C4-2B (cell line): Measurements from ENCODE around the gene UNC119.
A peak's percentile ranks its signal among the peaks of the same experiment; 100 is the strongest.

Experiments
- H3K27ac ChIP-seq: fragments of 450-650 bp; 2 replicates; pipeline ENCODE4 v1.5.1; 2017
- ZFX ChIP-seq: fragments of 450-650 bp; IDR thresholded peaks from 2 replicates; pipeline ENCODE4 v1.6.1; 2017
- TF ChIP-seq, protein P1 (sequence below): fragments of 450-650 bp; conservative IDR thresholded peaks from 2 replicates; pipeline ENCODE4 v1.5.1; 2017; ENCODE audit warnings: mild to moderate bottlenecking

UNC119 gene

DNA sequence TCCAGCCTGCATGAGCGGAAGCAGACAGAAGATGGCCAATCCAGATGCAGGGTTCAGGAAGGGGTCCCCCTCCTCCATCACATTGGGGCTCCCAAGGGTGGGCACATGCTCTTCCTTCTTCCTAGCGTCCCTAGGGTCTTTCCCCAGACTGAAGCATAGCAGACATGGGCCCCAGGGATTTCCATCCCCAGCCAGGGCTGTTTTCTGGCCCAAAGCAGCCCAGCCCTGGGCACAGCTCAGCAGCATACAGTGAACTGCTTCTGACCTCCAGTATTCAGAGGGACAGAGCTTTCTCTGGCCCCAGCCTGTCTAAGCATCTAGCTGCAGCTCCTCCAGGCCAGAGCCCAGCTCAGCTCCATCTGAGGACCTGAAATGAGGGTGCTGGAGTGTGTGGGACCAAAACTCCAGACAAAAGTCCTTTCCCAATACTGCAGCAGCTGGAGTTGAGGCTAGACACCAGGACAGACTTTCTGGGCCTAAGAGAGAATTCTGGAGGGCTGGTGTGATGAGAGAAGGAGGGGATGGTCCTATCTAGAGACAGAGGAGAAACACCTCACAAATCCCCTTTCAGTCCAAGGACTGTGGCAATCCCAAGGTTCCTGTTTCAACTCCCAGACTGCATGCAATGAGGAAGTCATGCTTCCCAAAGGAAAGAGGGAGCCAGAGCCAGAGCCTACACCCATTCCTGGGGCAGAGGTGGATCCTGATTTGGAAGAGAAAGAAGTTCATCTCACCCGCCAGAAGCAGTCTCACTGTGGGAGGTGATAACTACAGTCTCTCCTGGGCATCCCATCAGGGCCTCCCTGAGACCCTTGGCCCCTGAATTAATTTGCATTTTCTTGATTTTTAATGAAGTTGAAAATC is 50.8 kb downstream of the UNC119 start:
- no peak overlapping the region for H3K27ac ChIP-seq
- no peak for TF ChIP-seq ZFX
- TF ChIP-seq, protein P1, sequence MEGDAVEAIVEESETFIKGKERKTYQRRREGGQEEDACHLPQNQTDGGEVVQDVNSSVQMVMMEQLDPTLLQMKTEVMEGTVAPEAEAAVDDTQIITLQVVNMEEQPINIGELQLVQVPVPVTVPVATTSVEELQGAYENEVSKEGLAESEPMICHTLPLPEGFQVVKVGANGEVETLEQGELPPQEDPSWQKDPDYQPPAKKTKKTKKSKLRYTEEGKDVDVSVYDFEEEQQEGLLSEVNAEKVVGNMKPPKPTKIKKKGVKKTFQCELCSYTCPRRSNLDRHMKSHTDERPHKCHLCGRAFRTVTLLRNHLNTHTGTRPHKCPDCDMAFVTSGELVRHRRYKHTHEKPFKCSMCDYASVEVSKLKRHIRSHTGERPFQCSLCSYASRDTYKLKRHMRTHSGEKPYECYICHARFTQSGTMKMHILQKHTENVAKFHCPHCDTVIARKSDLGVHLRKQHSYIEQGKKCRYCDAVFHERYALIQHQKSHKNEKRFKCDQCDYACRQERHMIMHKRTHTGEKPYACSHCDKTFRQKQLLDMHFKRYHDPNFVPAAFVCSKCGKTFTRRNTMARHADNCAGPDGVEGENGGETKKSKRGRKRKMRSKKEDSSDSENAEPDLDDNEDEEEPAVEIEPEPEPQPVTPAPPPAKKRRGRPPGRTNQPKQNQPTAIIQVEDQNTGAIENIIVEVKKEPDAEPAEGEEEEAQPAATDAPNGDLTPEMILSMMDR, result no peak

DNA sequence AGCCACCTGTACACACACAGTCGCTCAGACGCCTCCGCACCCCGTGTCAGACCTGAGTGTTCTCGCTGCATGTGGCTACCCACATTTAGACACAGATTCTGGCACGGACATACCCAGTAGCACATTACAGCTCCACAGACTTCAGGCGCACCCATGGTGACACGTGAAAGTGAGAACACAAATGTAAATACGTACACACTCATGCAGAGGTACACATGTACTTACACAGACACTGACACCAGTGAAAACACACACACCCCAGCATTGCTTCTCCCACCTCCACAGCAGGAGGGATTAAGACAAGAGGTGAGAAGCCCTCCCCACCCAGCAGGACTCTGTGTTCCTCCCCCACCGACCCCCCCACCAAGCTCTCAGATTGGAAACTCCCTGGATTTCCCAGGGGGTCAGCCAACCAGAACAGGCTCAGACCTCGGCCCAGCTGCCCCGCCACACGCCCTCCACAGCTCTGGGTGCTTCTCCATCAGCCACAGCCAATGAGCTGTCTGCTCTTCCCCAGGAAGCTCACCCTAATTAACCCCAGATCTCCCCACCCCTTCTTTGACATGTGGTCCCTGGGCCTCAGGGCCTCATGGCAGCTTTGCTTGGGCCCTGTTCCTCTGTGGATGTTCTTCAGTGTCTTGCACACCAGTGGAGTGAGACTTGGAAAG is 51.6 kb downstream of the UNC119 start:
- H3K27ac ChIP-seq, result no peak overlapping the region
- TF ChIP-seq, protein P1, result no peak
- no peak for TF ChIP-seq ZFX

DNA sequence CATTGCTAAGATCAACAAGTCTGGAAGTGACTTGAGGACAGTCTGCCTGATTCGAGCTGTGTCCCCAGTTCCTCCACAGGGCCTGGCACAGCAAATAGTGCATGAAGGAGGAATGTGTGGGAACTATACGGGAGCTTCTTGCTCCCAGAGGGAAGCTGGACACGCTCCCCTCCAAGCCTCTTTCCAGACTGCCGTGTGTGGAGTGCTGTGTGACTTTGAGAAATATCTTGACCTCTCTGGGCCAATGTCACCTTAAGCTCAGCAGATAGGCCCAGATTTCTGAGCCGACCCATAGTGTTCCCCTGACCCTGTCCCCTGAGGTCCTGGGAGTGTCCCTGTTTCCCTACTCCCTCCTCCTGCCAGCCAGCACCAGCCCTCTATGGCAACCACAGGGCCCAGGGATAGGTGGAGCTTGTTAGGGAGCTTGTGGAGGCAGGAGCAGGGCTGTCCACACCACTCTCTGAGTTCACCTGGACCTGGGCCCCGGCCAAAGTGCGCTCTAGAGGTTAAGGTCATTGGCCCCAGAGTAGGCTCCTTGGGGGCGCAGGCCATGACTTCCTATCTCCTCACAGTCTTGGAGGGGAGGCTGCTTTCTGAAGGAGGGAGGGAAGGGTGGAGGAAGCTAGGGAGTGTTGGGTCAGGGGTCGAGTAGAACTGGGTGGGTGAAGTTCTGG is 52.6 kb downstream of the UNC119 start:
- no peak overlapping the region for H3K27ac ChIP-seq
- TF ChIP-seq, protein P1, result no peak
- TF ChIP-seq ZFX, result no peak

DNA sequence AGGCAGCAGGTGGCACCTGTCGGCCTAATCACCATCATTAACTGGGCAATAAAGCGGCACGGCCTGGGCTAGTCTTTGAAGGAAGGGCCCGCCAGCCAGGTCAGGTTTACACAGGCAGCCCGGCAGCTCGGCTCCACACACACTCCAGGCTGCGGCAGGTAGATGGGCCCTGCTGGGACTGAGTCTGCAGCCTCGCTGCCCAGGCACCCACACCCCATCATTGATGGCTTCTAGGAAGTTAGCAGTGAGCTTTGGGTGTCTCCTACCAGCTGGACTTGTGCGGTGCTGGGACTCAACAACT is 53.1 kb downstream of the UNC119 start:
- peak overlapping the region; percentile 68; the same call in 1 of the 2 replicates for H3K27ac ChIP-seq
- TF ChIP-seq, protein P1, result no peak

DNA sequence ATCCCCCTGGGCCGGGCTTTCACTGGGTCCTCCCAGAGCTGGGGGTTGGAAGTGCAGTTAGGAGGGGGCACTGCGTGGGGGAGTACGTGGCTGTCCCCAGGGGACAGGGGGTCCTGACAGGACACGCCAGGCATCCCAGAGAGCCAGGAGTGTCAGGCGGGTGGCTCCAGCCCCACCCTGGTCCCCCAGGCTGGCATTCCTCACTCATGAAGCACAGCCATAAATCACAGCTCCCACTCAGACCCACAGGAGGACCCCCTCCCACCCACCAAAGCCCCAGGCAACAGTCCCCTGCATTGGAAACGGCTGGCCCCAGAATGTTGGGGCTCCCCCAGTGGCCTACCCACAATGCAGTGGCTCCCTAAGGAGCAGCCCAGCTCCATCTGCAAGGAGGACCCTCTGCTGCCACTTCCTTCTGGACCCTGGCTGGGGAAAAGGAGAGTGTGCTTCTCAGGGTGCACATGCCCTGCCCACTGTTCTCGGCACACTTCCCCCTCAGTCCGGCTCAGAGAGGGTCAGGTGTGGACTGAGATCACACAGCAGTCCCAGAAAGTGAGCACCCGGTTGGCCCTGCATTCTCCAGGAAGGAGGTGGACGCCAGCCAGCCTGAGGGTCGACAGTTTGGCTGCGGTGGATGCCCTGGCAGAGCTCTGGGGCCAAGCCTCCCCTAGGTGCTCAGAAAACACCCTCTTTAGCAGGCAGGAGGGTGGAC is 53.6 kb downstream of the UNC119 start:
- peak overlapping the region; percentile 68 for H3K27ac ChIP-seq

DNA sequence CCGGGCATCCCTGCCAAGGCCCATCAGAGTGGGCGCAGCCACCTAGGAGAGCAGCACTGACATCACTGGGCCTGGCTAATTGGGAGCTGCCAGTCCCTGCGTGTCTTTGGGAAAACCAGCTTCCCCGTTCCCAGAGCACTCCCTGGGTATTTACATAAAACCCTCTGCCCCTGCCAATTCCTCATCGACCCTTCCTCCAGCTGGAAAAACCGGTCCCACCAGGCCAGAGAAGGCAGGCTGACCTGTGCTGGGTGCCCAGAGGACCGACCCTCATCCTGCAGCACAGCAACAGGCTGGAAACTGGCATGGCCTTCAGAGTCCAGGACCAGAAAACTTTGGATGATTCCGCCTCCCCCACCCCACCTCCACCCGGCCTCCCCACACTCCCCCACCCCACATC is 54.5 kb downstream of the UNC119 start:
- TF ChIP-seq ZFX, result no peak
- TF ChIP-seq, protein P1, result no peak
- peak overlapping the region; percentile 68 for H3K27ac ChIP-seq

More for the DNA sequence above, 53.6 kb downstream of the UNC119 start:
- TF ChIP-seq ZFX, result no peak
- TF ChIP-seq, protein P1, result no peak
